SKM-1 (cell line): ENCODE data around the gene FUT4.
"Not testable (repeated sequence)": the region's sequence is repeated elsewhere in the genome, so short reads cannot be mapped to it uniquely, and the experiment has no call there.

Experiments
- DNase-seq: peaks from one replicate; lab custom pipeline; 2025; ENCODE audit not compliant: unreplicated experiment; lab: John Stamatoyannopoulos, UW

FUT4 gene

DNA sequence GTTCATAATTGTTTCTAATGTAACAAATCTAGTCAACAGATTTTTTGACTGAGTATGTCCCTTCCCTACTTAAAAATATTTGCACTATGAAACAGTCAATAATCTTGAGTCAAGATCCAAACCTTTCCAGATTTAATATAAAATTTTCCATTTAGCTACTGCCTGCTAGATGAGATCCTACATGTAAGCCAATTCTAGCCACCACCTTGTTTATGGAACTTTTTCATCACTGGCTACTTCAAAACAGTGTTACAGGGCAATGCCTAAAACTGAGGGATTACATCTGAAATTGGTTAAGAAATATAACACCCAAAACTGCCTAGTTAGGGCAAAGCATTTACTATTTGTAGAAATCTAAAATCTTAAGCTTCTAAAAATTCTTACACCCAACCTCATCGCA is 10.5 kb upstream of the FUT4 start:
- no peak for DNase-seq

DNA sequence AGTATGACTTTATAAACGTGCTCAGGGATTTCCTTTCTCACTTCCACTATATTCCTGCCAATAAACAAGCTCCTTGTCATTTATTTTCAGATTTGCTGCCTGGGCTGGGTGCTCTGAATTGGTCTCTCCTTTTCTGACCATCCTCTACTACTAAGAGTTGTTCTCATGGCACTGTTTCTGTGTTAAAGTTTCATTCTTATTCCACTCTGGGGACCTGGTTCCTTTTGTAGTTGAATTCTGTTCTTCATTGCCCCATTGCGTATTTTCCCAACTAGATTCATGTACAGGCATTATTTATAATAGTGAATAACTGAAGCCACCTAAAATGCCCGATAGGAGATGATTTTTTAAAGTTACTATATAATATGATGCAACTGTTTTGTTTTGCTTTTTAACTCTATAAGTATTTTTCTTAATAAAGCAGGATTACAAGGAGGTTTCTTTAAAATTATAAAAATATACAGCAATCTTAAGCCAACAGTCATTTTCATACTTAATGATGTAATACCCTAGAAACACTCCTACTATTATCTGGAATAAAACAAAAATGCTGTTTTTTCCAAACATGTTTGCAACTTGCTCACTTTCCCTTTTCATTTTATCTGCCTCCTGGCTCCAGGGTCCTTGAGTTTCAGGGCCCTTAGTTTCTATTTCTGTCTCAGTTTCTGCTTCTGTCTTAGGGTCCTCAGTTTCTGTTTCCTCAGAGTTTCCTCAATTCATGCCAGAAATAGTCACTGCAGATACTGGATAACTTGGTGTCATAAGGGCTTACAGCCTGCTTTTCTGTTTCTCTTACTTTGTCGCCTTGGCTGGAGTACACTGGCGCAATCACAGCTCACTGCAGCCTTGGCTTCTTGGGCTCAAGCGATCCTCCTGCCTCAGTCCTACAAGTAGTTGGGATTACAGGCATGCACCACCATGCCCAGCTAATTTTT is 9.8 kb upstream of the FUT4 start:
- peak; percentile 29 for DNase-seq

GRCh38 chr11:94536386-94536785 is 7.3 kb upstream of the FUT4 start:
- DNase-seq = no peak

GRCh38 chr11:94537031-94537600 is 6.6 kb upstream of the FUT4 start:
- no peak for DNase-seq

GRCh38 chr11:94539420-94539819 is 4.3 kb upstream of the FUT4 start:
- no peak for DNase-seq

DNA sequence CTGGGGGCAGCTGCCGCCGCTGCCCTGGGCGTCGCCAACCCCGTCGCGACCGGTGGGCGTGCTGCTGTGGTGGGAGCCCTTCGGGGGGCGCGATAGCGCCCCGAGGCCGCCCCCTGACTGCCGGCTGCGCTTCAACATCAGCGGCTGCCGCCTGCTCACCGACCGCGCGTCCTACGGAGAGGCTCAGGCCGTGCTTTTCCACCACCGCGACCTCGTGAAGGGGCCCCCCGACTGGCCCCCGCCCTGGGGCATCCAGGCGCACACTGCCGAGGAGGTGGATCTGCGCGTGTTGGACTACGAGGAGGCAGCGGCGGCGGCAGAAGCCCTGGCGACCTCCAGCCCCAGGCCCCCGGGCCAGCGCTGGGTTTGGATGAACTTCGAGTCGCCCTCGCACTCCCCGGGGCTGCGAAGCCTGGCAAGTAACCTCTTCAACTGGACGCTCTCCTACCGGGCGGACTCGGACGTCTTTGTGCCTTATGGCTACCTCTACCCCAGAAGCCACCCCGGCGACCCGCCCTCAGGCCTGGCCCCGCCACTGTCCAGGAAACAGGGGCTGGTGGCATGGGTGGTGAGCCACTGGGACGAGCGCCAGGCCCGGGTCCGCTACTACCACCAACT is 1.0 kb downstream of the FUT4 start:
- DNase-seq = no peak

- no peak for DNase-seq
Measured at GRCh38 chr11:94545264-94546161, 1.8 kb downstream of the FUT4 start.

GRCh38 chr11:94546162-94546470 is 2.4 kb downstream of the FUT4 start:
- no peak for DNase-seq

- no peak for DNase-seq
Measured at GRCh38 chr11:94546886-94547285, 3.2 kb downstream of the FUT4 start.

DNA sequence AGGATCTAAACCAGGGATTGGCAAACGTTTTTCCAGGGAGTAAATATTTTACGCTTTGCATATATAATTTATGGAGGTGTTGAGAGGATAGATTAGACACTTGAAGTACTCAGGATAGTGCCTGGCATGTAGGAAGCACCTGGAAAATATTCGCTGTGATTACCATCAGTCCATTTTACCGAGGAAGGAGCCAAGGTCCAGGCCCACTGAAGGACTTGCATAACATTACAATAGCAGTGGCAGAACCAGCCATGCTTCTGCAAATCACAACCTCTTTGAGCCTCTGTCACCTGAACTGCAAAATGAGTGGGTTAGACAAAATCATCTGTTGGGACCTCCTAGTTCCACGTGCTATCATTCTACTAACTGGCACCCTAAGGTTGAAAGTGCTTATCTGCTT is 5.4 kb downstream of the FUT4 start:
- DNase-seq = no peak

GRCh38 chr11:94550513-94550912 is 6.8 kb downstream of the FUT4 start:
- DNase-seq = peak; percentile 65

DNA sequence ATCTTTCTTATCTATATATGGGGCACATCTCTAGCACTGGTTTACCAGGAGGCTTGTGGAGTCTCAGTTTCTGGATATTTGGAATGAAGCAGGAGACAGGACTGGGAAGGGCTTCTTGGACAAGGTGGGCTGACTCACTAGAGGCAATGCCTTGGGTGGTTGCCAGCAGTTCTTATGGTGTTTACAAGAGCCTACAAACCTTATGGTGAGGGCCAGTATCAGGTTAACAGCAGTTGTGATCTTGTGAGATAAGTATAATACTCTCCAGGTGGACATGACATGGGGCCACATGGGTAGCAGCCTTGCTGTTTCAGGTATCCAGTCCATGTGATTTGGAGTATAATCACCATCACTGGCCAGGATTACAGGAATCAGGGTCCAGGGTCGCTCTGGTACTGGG is 10.2 kb downstream of the FUT4 start:
- no peak for DNase-seq

GRCh38 chr11:94555752-94556329 is 12.1 kb downstream of the FUT4 start:
- DNase-seq = not testable (repeated sequence)

DNA sequence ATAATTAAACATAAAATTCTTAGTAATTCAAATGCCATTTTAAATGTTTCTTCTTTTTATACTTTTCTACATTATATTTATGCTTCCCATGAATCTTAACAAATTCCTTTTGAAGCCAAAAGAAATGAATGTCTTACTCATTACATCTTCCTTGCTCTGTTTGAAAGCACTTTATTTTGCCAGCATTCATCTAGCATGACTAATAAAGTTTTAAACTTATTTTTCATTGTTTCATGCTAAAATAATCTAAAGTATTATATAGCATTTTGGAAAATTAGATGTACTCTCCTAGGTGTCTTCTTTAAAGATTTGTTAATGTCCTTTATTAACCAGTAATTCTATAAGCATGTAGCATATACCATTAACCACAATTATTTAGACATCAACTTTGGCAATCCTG is 13.7 kb downstream of the FUT4 start:
- DNase-seq = no peak

DNA sequence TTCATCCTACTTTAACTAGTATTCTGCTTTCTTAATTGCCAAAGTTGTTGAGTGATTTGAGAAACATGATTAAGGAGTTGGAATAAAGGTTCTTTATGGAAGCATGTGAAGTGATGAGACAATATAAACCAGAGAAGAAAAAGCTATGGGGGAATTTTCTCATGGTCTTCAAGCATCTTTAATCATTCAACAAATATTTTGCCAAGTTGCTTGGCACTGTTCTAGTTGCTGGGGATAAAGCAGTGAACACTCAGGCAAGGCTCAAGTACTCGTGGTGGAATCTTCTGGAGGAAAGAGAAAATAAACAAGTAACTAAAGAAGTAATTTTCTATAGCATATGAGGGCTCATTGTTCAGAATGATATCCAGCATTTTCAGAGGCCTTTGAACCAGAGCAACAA is 14.3 kb downstream of the FUT4 start:
- DNase-seq = no peak

DNA sequence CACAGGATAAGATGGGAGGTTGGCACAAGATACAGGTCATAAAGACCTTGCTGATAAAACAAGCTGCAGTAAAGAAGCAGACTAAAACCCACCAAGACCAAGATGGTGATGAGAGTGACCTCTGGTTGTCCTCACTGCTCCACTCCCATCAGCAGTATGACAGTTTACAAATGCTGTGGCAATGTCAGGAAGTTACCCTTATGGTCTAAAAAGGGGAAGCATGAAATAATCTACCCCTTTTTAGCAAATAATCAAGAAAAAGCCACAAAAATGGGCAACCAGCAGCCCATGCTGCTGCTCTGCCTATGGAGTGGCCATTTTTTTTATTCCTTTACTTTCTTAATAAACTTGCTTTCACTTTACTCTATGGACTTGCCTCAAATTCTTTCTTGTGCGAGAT is 14.7 kb downstream of the FUT4 start:
- DNase-seq = peak; percentile 71

DNA sequence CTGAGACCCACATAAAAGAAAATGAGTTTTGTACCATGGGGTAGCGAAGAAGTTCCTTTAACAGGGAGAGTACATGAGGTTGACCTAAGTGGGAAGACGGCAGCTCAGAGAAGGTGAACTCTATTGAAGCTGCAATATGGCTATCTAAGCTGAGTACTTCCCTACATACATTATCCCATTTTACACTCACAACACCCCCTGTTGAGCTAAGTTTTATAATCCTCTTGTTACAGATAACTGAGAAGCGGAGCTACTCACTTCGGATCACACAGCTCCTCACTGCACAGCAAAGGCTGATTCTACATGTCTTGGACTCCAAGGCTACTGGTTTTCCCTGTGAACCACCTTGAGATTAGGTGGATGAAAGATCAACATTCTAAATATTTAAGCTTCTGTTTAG is 15.2 kb downstream of the FUT4 start:
- DNase-seq = no peak

GRCh38 chr11:94559361-94559760 is 15.6 kb downstream of the FUT4 start:
- no peak for DNase-seq

GRCh38 chr11:94560834-94561233 is 17.1 kb downstream of the FUT4 start:
- DNase-seq = no peak

- no peak for DNase-seq
Measured at GRCh38 chr11:94563176-94563847, 19.6 kb downstream of the FUT4 start.
